Glomerular visceral epithelial cell (primary cell): ENCODE results near the gene CAPZB.
A peak's percentile ranks its signal among the peaks of the same experiment; 100 is the strongest.

Experiments
- DNase-seq: peaks from one replicate; pipeline ENCODE4 v3.0.0-alpha.2; 2016; ENCODE audit errors: extremely low spot score

Gene CAPZB

DNA sequence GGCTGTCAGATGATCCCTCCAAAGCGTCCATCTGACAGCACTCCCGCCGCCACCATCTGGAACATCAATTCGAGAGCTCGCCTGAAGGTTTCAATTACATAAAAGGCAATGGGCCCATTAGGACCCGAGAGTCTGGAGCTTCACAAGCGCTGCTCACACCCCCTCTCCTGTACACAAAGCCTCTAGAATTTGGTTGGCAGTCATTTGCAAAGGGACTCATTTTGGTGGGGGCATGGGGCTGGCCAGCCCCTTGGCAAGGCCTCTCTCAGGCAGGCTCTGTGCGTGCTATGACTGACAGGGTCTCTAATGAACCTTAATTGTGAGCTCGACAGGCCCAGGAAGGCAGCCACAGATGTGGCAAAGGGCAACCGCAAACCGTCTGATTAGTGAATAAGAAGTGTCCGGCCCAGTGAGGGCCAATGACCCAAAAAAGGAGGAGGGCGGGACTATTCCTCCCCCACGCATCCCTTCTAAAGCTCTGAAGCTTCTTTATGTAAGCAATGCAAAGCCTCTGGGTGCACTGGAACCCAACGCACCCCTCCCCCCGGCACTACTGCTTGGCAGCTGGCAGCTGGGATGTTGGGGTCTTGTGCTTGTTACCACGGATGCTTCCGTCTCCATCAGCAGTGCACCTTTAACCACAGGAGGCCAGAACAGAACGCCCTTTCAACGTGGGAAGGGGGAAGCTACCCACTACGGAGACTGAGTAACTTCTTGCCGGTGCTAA, 79.4 kb downstream of the CAPZB start:
- no peak for DNase-seq

DNA sequence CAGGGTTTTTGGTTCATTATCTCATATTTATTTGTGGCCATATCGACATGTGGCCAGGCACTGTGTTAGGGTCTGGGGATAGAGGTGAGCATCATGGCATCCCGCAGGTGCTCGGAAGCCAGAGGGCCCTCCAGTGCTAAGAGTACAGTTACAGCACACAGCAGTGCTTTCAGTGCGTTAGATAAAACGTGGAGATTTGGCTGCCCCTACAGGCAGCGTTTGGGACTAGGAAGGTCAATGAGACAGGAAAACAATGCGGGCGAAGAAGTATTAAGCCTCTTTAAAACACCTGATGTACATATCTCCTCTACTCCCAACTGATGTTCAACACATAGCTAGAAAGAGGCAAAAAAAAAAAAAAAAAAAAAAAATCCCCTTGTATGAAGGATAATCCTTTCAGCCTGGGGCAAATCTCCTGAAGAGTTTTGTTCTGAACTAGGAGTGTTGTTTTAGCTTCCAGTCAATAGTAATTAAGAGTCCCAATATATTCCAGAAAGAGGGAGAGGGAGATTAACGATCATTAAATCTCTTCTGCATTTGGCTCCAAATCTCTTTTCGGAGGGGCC, 80.1 kb downstream of the CAPZB start:
- DNase-seq = no peak

DNA sequence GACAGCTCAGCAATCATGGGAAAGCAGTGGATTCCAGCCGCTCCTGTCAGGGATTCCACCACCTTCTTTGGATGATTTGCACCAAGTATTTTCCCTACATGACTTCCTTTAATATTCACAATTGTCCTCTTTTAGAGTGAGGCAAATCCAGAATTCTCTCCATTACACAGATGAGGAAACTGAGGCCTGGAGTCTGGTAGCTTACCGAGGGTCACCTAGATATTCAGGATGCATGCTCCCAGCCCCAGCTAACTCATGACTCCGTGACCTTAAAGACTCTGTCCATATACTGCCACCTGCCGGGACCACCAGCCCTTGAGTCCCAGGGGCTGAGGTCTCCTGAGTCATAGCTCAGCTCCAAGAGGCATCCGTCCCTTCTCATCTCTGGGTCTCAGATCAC, 80.6 kb downstream of the CAPZB start:
- DNase-seq = no peak

DNA sequence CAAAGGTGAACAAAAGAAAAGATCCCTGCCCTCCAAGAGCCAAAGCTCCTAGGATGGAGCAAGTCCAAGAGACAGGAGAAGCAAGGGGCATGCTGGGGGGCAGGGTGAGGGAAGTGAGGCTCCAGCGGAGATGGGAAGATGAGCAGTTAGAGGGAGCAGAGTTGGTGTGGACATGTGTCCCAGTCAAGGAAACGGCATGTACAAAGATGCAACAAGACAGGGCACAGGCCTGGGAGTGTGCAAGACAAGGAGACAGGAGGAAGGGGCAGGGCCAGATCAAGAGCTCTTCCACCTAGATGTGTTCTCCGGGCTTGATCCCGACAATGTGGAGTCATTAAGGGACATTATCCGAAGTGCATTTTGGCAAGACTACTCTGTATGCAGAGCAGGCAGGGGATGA, 82.1 kb downstream of the CAPZB start:
- no peak for DNase-seq

DNA sequence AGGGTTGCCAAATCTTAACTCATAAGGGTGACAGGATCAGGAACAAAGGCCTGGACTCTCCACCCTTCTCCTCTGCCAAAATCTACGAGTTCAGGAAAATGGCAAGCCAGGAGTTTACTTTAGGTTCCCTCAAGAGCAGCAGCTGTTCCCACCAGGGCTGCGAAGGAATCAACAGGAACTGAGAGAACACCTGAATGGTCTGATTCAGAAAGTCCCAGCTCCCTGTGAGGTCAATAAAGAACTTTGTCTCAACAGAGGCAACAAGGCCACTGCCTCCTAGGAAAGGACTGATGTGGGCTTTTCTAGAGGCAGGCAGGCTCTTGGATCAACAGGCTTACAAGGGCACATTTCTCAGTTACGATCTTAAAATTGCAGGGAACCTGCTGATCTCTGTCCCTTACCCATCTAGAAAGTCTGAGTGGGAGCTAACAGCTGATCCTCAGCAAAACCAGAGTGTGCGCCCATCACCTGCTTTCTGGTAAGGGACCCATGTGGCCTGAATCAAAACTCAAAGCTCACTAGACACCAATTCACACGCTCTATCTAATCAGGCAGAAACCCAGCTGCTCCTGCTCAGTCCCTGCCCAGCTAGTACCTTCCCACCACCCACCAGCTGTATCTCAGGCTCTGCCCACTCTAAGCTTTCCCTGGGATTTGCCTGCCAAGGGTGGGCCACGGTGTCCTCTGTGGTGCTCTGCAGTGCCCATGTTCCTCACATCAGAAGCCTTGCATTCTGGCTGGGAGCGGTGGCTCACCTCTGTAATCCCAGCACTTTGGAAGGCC, 83.1 kb downstream of the CAPZB start:
- DNase-seq = no peak

DNA sequence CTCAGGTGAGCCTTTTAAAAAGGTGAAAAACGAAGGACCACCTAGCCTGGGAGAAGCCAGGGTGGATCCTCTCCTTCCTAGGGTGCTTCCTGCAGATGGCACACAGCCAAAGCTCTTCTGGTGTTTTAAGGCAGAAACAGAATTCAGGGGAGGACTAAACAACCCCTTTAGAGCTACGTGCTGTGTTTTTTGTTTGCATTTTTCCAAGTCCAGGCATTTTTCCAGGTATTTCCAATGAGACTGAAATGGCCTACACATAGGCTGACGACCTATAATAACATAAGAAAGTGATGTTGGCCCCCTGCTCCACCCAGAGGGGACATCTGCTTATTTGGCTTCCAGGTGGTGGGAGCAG, 83.8 kb downstream of the CAPZB start:
- no peak for DNase-seq

DNA sequence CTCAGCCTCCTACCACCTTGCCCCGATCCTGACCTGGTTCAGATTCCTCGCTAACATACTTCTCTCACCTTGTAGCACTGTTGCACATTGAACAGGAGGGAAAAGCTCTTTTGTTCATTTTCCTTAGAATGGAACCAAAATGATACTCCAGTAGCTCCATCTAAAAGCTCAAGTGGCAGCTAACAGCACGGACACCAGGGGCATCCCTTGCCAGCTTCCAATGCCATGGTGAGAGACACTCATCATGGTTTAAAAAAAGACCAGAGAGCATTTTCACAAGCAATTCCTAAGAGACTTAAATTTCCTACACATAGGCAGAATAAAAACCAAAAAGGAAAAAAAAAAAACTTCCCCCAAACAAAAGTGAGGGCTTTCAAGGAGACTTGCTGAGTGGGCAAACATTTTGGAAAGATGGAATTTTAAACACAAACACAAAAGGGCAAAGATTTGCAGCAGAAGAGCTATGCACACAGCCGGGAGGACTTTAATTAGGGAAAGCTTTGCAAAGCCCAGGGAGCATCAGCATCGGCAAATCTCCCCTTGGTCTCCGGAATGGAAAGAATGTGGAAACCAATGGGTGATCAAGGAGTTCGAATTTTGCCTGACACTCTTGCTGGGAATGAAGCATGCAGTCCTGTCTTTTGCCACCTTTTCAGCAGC, 84.3 kb downstream of the CAPZB start:
- no peak for DNase-seq

DNA sequence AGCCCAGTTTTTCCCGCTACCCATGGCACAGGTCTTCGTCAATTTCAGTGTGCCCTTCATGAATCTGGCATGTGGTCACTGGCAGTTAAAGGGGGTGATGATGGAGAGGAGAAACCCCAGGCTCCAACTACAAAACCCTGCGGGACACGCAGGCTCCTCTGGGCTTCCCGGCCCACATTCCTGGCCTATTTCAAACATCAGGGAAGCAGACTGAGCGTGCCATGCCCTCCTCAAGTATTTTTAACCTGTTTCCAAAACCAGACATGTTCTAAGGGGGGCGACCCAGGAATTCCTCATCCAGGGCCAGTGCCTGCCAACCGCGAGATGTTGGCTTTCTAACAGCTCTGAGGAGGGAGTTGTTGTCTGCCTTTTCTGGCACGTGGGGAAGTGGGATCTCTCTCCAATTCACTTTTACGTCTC, 85.1 kb downstream of the CAPZB start:
- no peak for DNase-seq

DNA sequence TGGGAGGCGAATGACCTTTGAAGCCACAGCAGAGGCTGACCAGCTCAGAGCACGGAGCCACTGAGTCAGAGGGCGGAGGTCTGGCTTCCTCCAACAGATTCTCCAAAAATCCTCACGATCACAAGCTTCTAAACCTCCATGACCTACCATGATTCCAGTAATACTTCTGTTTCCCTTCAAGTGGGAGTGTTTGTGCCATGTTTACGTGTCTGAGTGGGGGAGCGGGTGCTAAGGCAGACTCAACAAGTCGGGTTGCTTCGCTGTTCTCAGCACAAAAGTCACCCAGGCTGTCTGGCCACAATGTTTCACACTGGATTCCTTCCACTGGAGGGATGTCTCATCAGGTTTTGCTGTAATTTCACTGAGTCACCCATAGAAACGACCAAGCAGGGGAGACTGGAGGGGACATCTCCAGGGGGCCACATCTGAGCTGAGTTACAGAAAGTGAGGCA, 87.0 kb downstream of the CAPZB start:
- DNase-seq = peak; percentile 80

DNA sequence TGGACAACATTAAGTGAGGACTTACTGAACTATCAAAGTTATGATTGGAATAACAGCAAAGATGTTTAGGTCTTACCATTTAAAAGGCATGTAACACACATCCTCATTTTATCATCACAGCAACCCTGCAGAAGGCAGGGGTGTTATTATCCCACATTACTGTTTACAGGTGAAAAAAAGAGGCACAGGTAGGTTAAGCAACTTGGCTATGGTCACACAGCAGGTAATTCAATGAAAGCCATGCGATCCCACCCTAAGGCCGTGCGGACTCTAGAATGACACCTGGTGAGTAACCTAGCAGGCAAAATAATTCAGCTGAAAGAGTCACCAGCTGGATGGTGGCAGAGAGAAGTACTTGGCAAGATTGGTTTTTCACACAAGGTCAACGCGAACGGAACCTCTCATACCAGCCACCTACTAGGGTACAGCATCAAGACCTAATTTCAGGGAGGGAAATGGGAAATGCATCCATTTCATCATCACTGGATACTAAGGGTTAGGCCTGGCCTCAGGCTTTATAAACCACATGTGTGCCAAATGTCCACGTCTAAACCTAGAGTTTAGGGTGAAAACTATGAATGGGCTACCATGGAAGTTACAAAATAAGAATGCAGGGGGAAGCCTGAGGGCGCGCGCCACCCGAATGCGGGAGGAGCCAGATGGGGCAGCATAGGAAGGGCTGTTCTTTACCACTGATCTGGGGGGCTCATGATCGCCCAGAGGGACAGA, 88.0 kb downstream of the CAPZB start:
- DNase-seq = no peak

DNA sequence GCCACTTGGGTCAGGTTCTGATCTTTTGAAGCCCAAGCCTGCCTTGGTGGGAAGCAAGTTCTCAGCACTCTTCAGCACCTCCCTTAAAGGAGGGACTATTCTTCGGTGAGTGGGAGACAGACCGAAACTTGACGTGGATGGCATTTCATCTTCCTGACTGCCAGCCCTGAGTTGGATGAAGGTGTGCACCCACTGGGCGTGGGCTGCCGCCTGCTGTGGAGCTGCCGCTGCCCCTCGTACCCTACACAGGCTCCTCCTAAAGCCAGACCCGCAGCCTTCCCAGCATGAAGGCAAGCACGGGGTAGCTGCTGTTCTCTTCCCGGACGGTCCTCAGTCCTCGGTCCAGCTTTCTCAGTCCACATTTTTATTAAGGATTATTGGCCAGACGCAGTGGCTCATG, 89.1 kb downstream of the CAPZB start:
- DNase-seq = no peak

DNA sequence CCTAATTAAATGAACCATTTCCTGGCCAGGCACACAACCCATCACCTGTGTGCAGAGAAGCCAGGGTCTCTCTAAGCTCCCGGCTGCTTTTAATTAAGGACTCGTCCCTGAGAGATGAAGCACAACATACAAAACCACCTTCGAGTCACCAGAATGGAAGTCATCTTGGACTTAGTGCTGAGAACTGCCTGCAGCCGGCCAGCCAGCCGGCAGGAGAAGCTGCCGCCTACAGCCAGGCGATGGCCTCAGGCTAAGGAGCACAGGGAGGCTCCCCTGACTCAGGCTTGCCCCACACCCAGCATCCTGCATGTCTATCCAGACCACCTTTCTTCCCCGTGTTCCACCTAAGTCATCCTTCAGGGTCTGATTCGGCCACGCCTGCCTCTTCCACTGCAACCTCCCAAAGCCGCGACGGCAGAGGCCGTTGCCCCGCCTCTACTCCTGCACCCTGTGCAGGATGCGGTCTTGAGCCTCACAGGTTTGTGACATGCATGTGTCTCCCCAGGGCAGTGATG, 89.6 kb downstream of the CAPZB start:
- DNase-seq = peak; percentile 15

DNA sequence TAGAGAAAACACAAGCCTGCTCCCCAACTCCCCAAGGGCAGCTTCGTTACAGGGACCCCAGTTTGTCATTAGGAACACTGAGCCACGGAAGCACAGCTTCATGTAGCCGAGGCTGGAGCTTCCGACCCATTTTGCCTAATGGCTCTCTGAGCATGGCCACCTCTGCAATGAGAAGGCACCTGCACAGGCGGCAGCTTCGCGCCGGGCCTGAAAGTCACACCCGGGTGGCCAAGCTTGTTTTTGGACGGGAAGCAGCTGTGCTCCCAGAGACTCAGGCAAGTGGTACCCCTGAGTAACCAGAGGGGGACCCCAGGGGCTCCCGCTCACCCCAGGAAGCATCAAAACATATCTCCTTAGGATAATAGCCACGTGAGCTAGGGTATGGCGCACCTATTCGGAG, 92.3 kb downstream of the CAPZB start:
- DNase-seq = no peak

DNA sequence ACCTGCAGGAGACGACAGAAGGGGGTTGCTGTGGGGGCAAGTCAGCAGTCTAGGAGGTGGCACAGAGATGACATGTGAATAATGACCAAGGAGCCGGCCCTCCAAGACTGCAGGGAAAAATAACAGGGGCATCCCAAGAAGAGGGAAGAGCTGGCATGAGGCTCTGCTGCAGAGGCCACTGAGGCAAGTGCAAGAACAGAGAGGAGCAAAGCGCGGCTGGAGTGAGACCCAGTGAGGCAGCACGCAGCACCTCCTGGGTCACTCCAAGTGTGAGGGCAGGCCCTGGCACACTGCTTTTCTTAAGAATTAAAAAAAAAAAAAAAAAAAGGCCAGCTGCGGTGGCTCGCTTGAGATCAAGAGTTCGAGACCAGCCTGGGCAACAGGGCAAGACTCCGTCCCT, 93.1 kb downstream of the CAPZB start:
- DNase-seq = no peak

DNA sequence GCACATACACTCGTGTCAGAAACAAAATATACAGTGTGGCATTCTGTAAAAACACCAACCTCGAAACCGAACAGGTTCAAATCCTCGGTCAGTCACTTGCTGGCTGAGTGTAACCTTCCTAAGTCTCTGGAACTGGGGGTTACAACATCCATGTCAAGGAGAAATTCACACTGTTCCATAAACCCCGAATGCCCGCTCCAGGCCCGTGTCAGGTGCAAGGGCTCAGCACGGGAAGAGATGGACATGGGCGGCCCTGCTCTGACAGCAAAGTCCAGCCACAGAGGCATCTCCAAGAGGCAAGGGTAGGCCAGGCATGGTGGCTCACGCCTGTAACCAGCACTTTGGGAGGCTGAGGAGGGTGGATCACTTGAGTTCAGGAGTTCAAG, 93.8 kb downstream of the CAPZB start:
- DNase-seq = no peak

DNA sequence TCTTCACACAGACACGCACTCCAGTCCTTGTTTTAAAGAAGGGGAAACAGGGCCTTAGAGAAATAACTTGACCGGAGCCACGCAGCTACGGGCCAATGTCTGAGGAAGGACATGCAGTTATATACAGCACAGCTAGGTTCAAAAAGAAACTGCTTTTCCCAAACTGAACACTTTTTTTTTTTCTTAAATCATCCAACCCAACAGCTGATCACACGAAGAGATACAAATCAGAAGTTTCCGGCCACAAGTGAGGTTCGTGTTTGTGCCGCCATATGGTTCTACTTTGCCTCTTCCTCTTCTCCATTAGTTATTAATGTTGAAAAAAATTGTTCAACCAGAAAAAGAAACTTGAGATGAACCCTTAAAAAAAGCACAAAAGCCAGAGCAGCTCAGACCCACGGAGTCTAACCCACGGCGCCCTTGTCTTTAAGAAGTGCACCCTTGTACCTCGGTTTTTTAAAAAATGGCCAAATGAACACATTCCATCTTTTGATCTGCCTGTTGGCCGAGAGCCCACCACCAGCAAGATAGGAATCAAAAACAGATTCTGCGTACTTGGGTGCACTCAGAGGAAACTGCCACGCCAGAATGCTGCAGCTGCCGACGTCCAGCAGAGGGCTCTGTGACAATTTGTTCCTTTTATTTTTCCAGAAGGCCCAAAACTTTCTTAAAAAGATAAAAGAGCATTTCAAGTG, 94.3 kb downstream of the CAPZB start:
- peak; percentile 47 for DNase-seq

DNA sequence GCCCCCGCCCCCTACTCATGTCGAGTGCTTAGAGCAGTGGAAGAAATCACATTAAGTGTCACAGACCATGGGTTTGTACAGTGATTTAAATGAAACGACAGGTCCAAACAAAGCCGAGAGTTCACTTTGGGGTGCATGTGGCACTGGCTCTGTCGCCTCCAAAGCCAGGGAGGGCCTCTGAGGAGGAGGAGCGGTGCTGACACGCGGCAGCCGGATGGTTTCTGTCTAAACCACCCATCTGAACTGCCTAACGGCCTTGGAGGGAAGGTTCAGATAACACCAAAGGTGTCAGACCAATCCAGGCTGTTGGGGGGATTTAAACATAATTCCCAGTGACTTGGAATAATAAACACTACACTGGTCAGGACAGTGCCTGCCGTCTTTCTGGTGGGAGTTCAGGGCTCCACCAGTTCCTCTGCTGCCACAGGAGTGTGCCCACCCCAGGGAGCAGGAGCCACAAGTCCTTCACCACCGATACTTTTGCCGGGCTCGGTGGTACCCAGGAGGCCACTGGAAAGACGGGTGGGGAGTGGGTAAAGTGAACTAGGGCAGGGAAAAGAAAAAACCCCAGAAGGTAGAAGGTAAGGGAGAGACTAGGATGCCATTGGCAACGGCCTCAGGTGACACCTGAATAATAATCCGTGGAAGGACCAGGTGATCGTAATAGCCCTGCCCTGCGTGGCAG, 95.0 kb downstream of the CAPZB start:
- DNase-seq = no peak

DNA sequence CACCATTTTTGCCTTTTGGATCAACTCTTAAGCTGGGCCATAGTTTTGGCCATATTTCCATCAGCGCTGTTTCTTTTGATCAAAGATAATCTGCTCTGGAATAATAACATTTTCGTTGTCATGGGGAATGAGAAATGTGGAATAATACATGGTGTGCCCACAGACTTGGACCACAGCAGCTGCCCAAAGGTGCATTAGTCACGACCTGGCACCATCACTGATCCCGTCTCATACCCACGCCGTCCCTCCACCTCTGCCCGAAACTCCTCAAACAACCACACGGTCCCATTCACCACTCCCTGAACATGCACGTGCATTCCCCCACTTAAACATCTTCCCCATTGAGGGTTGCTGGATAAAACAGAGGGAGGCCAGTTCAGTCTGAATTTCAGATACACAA, 96.4 kb downstream of the CAPZB start:
- no peak for DNase-seq

DNA sequence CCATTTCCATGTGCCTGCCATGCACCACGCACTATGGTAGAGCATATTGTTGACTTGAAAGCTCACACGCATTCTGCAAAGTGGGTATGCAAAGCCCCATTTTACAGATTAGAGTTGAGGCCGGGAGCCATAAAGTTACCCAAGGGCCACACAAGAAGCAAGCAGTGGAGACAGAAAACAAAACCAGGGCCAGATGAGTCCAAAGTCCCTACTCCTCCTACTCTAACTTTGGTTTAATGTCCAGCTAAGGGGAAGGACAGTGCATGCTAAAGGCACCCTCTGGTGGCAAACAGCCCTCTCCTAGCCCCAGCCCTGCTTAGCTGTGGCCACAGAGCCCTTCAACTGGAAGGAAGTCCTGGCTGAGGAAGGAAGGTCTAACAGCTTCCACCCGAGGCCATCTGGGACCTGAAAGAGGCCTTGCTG, 98.3 kb downstream of the CAPZB start:
- no peak for DNase-seq

DNA sequence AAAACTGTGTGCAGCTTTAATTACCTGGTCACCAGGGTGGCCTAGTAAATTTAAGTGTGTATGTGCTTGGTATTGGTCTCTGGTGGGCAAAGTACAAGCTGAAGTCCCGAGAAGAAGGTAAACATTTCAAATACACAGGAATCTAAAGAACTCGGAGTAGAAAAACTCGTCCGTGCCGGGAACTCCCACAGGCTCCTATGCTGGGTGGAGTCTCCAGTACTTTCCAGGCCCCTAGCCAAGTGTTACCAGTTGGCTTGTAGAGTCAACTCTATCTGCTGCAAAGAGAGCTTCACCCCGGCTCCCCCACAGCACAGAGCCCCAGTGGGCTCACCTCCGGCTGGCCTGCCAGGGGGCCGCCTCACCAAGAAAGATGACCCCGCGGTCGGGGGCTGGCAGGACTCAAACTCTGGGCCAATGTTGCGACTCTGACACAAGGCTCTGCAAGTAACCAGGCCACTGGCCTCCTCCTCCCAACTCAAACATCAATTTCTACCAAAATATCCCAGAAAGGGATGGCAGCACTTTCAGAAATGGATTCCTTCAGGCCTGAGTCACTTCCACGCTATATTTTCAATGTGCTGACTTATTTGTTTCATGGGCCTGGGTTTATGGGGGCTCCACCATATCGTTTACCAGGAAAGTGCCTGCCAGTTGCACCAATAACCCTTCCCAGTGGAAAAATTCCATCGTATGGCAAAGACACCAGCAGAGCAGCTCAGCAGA, 99.3 kb downstream of the CAPZB start:
- DNase-seq = no peak
